Stomach (tissue), 4 donors: ENCODE data around the gene GNG7.

Experiments used
- POLR2A ChIP-seq, 4 donors: fragments of 450-650 bp; IDR thresholded peaks; one replicate each; pipeline ENCODE4 v1.6.1; 2016; ENCODE audit warnings: antibody characterized with exemption in 4 of 4, control low read depth in 2 of 4, mild to moderate bottlenecking in 1 of 4, moderate library complexity in 1 of 4
- TF ChIP-seq, protein P1 (sequence below), 7 experiments: fragments of 450-650 bp in 4 of 7; fragments of 200-600 bp in 3 of 7; sonication (generic) in 3 of 7; IDR thresholded peaks; one replicate each; pipeline ENCODE4 v1.5.1; 2016 to 2019; ENCODE audit warnings: antibody characterized with exemption in 7 of 7, control low read depth in 2 of 7, mild to moderate bottlenecking in 1 of 7

- TF ChIP-seq, protein P1, sequence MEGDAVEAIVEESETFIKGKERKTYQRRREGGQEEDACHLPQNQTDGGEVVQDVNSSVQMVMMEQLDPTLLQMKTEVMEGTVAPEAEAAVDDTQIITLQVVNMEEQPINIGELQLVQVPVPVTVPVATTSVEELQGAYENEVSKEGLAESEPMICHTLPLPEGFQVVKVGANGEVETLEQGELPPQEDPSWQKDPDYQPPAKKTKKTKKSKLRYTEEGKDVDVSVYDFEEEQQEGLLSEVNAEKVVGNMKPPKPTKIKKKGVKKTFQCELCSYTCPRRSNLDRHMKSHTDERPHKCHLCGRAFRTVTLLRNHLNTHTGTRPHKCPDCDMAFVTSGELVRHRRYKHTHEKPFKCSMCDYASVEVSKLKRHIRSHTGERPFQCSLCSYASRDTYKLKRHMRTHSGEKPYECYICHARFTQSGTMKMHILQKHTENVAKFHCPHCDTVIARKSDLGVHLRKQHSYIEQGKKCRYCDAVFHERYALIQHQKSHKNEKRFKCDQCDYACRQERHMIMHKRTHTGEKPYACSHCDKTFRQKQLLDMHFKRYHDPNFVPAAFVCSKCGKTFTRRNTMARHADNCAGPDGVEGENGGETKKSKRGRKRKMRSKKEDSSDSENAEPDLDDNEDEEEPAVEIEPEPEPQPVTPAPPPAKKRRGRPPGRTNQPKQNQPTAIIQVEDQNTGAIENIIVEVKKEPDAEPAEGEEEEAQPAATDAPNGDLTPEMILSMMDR (IDR thresholded peaks at IDR 0.05): peak in 5 of 7 experiments; percentile 80 to 95 (median 92)
- TF ChIP-seq POLR2A (IDR thresholded peaks at IDR 0.05): no peak
Measured at GRCh38 chr19:2578901-2579677, 123.4 kb downstream of the GNG7 start.
